Globus pallidus (tissue), 1 donor: ENCODE results near the gene DNAAF1.
A peak's percentile ranks its signal among the peaks of the same experiment; 100 is the strongest.
"Not testable (repeated sequence)": the region's sequence is repeated elsewhere in the genome, so short reads cannot be mapped to it uniquely, and the experiment has no call there.

Experiments used
- DNase-seq: peaks from one replicate; pipeline ENCODE4 v3.0.0-alpha.2; 2015; ENCODE audit warnings: low spot score

Gene DNAAF1

GRCh38 chr16:84184775-84185174 is 39.7 kb downstream of the DNAAF1 start:
- DNase-seq: no peak

GRCh38 chr16:84186685-84187437 is 41.8 kb downstream of the DNAAF1 start, which contains the start of gene TAF1C:
TSS of gene TAF1C (minus strand) at chr16:84187057. CDS start at chr16:84184988, 2,069 bp downstream.
- peak; percentile 93 for DNase-seq

GRCh38 chr16:84190731-84191388 is 45.8 kb downstream of the DNAAF1 start, which contains the start of gene ADAD2:
TSS of gene ADAD2 (plus strand) at chr16:84191157. CDS start at chr16:84191231, 74 bp downstream.
- no peak for DNase-seq

GRCh38 chr16:84191466-84191865 is 46.4 kb downstream of the DNAAF1 start:
- DNase-seq: no peak

GRCh38 chr16:84193480-84193879 is 48.4 kb downstream of the DNAAF1 start:
- no peak for DNase-seq

DNA sequence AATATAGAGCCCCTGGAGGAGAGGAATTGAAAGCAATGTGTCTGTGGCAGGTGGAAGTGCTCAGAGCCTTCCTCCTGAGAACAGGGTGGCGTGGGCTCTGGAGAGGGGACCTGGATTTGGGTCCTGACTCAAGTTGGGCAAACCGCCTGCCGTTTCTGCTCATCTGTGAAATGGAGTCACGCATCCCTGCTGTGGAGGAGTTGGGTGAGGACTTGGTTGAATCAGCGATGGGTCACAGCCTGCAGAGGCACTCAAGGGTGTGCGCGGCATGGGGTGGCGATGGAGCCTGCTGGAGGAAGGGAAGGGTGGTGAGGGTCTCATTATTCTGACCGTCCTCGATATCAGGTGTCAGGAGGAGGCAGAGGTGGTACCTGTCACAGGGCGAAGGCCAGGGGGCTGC is 48.9 kb downstream of the DNAAF1 start:
- no peak for DNase-seq

DNA sequence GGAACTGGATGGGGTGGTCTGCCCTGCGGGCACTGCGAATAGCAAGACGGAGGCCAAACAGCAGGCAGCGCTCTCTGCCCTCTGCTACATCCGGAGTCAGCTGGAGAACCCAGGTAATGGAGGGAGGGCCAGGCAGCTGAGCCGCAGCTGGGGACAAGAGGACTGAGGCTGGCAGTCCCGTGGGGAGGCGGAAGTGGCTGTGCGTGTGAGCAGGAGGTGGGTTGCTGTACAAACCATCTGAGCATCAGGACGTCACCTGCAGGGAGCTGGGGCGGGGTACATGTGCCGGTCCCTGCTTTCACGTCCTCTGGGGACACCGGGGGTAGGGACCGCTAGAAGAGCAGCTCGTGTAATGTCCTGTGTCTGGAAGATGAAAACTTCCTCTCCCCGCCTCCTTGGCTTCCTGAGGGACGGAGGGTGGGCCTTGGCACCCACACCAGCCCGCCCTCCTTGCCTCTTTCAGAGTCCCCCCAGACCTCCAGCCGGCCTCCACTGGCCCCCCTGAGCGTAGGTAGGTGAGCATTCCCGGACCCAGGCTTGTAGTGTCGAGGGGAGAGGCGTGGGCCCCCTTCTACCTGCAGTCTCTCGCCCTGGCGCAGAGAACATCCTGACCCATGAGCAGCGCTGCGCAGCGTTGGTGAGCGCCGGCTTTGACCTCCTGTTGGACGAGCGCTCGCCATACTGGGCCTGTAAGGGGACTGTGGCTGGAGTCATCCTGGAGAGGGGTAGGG is 49.5 kb downstream of the DNAAF1 start:
- no peak for DNase-seq

DNA sequence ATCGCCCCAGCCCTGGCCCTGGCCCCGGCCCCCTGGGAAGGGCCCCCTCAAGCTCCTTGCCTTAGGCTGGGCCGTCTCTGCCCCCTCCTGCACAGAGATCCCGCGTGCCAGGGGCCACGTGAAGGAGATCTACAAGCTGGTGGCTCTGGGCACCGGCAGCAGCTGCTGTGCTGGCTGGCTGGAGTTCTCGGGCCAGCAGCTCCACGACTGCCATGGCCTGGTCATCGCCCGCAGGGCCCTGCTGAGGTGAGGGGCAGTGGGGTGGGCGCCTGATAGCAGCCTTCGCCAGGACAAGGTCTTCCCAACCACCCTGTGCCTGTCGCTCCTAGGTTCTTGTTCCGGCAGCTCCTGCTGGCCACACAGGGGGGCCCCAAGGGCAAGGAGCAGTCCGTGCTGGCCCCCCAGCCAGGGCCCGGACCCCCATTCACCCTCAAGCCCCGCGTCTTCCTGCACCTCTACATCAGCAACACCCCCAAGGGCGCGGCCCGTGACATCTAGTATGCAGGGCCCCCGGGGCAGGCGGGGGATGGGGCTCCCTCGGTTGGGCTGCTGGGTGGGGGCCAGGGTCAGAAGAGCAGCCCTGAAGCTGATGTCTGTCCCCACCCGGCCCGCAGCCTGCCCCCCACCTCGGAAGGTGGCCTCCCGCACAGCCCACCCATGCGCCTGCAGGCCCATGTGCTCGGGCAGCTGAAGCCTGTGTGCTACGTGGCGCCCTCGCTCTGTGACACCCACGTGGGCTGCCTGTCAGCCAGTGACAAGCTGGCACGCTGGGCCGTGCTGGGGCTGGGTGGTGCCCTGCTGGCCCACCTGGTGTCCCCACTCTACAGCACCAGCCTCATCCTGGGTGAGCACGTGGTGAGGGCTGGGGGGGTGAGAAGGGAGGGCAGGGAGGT is 50.3 kb downstream of the DNAAF1 start:
- DNase-seq: no peak

DNA sequence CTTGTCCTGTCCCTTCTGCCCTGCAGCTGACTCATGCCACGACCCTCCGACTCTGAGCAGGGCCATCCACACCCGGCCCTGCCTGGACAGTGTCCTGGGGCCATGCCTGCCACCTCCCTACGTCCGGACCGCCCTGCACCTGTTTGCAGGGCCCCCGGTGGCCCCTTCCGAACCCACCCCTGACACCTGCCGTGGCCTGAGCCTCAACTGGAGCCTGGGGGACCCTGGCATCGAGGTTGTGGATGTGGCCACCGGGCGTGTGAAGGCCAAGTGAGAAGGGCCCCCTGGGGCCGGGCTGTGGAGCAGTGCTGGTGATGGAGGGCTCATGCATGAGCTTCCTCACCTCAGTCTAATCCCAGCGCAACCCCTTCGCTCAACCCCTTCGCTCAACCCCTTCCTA is 51.0 kb downstream of the DNAAF1 start:
- no peak for DNase-seq

GRCh38 chr16:84196727-84197394 is 51.8 kb downstream of the DNAAF1 start:
- DNase-seq: no peak

GRCh38 chr16:84197466-84198128 is 52.5 kb downstream of the DNAAF1 start:
- no peak for DNase-seq

DNA sequence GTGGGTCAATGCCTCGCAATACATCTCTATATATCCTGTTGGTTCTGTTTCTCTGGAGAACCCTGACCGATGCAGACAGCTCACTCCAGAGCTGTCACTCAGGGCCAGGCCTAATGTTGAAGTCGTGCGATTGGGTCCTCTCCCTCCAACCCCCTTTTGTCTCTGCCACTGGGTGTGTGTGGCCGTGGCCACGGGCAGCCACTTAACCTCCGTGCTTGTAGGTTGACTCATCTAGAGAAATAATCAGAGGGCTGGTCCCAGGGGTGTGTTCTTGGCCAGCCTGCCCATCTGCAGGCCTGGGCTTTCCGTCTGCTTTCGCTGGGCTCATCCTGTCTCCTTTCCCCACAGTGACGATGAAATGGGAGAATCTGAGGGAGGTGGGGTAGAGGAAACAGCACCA is 53.3 kb downstream of the DNAAF1 start:
- DNase-seq: no peak

- DNase-seq: no peak
Measured at GRCh38 chr16:84199097-84199496, 54.0 kb downstream of the DNAAF1 start.

DNA sequence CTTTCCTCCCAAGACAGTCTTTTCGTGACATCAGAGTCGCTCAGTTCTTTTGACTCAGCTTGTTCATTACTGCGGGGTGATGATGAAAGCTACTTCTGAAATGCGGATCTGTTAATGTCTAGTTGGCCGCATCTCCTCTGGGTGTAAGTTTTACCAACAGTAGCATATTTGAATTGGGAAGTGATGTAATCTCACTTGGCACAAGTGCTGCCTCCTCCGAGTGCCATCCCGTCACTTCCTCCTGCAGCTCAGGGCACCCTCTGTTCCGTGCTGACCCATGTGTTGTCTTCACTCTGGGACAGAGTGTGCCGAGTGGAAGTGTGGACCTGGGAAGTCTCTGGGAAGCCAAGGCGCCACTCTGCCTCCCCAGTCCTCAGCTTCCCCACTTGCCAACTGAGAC is 54.8 kb downstream of the DNAAF1 start:
- peak; percentile 61 for DNase-seq

DNA sequence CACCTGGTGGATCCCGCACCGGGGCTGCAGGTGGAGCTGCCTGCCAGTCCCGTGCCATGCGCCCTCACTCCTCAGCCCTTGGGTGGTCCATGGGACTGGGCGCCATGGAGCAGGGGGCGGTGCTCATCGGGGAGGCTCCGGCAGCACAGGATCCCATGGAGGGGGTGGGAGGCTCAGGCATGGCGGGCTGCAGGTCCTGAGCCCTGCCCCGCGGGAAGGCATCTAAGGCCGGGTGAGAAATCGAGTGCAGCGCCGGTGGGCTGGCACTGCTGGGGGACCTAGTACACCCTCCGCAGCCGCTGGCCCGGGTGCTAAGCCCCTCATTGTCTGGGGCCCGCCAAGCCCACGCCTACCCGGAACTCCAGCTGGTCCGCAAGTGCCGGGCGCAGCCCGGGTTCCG is 59.4 kb downstream of the DNAAF1 start:
- not testable (repeated sequence) for DNase-seq

DNA sequence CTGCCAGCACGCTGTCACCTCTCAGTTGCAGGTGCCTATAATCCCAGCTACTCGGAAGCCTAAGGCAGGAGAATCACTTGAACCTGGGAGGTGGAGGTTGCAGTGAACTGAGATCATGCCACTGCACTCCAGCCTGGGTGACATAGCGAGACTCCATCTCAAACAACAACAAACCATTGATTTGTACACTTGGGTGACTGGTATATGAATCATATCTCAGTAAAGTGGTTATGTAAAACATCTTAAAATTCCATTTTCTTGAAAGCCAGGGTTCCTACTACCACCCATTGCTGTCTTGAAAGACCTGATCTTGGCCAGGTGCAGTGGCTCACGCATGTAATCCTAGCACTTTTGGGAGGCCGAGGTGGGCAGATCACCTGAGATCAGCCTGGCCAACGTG is 60.0 kb downstream of the DNAAF1 start:
- DNase-seq: not testable (repeated sequence)

DNA sequence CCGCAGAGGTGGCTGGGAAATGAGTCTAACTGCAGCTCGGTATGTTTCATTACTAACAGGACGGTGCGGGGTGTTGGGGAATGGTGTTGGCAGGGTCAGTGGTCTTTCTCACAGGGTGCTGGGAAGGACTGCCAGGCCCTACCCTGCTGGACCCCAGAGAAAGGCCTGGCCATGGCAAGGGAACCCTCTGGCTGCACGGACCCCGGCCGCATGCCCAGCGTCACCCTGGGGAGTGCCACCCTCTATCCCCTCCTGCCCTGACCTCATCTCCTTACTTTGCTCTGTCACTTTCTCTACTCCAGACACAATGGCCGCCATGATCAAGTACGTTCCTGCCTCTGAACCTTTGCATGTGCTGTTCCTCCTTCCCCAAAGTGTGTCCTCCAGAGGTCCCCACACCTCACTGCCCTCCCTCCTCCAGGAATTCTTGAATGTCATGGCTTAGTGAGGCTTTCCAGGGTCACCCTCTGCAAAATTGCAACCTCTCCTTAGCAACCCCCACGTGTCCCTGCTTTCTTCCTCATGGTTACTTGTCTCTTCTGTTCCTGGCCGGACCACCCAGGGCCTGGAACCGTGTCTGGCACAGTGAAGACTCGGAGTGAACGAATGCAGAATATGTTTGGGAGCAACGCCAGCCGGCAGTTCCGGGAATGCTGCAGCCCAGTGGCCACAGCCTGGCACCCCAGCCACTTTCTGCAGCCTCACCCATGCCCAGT is 61.0 kb downstream of the DNAAF1 start:
- DNase-seq: no peak

DNA sequence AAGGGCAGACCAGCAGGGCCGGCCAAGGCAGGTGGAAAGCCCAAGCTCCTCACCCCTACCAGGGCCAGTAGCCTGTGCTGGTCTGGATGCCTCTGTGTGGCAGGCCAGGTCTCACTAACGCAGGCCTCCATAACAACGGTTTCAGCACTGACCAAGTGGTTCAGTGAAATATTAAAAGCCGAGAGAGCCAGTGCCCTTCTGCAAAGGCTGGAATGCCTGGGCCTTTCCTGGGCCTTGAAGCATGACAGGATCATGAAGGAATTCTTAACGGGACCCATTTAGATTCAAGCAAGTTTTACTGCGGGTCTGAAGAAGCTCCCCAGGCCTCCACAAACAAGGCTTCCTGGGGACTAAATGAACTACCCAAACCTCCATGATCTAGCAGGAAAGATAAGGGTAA is 62.1 kb downstream of the DNAAF1 start:
- no peak for DNase-seq

- no peak for DNase-seq
Measured at GRCh38 chr16:84207879-84208278, 62.8 kb downstream of the DNAAF1 start.

DNA sequence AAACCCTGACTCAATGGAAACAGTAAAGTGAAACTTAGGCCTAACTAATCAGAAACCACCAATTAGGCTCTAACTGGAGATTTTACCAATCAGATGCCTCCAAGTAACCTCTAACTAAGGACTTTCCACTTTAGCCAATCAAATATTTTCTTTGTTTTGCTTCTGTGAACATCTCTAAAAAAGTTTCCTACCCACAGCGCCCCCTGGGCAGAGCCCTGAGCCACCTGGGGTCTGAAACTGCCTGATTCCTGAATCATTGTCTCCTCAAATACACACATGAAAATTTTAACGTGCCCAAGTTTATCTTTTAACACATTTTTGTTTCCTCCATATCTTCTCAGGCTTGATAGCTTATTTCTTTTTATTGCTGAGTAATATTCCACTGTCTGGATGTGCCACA is 64.9 kb downstream of the DNAAF1 start:
- no peak for DNase-seq
